Left renal pelvis (tissue), 4 donors: ENCODE measurements around the gene ZSWIM7. TPM values are rescaled to one million over a fixed set of nuclear protein-coding genes. Genes with fewer than 3 reads are reported as not detected.

ENCODE experiments used
- DNase-seq, 4 donors: peaks; one replicate each; pipeline ENCODE4 v3.0.0-alpha.2; 2013; ENCODE audit warnings: low read depth in 4 of 4, low spot score in 3 of 4
- polyA plus RNA-seq, 4 donors: library from polyadenylated mRNA; unstranded; fragments of 120-200 nt; gene quantifications; one replicate each; pipeline ENCODE4 v1.2.1, GENCODE V29; 2013; ENCODE audit not compliant: insufficient read length in 4 of 4

The ZSWIM7 gene
- polyA plus RNA-seq, 4 donors, result 31.6 to 63.5 (median 47.7) TPM

- DNase-seq, result no peak
These were observed 63.6 kb downstream of the ZSWIM7 start for GRCh38 chr17:15935891-15936290.

- no peak for DNase-seq
These were observed 64.6 kb downstream of the ZSWIM7 start for GRCh38 chr17:15934866-15935265.

- no peak for DNase-seq
These were observed 68.1 kb downstream of the ZSWIM7 start for GRCh38 chr17:15931394-15931793.

GRCh38 chr17:15930426-15930825 lies 69.1 kb downstream of the ZSWIM7 start:
- DNase-seq, result no peak

GRCh38 chr17:15929941-15930340 lies 69.6 kb downstream of the ZSWIM7 start:
- DNase-seq, result no peak

- no peak for DNase-seq
These were observed 71.2 kb downstream of the ZSWIM7 start for GRCh38 chr17:15928286-15928785.

Other genes starting within 250 kb of the ZSWIM7 start
- 1 to 10 TPM; 1.1 to 7.1 (median 2.0) TPM for gene ADORA2B, start 54.6 kb downstream of the ZSWIM7 start, polyA plus RNA-seq
- gene TTC19, start 120 bp upstream of the ZSWIM7 start, polyA plus RNA-seq, result 10 to 100 TPM; 31.6 to 67.6 (median 62.8) TPM
- 100 to 1,000 TPM in 3 of 4 donors, 10 to 100 TPM in 1; 66.5 to 109 (median 108) TPM for gene NCOR1, start 215.8 kb upstream of the ZSWIM7 start, polyA plus RNA-seq
- 10 to 100 TPM; 24.9 to 42.3 (median 28.4) TPM for gene PIGL, start 217.5 kb upstream of the ZSWIM7 start, polyA plus RNA-seq